Mucosa of descending colon (tissue), 3 donors: ENCODE results near the gene CBX8. TPM values are rescaled to one million over a fixed set of nuclear protein-coding genes. Genes with fewer than 3 reads are reported as not detected.

ENCODE experiments used
- ATAC-seq: fragments of 200-7000 bp; cut with Tn5 transposase; one replicate; pipeline ENCODE4 v1.9.1; 2020; ENCODE audit warnings: mild to moderate bottlenecking, moderate library complexity
- DNase-seq, 3 donors: peaks; one replicate each; pipeline ENCODE4 v3.0.0-alpha.2; 2020
- H3K36me3 ChIP-seq: fragments of 200-600 bp; one replicate; pipeline ENCODE4 v1.8.0; 2021; ENCODE audit warnings: low read depth, mild to moderate bottlenecking
- H3K4me1 ChIP-seq: fragments of 200-600 bp; one replicate; pipeline ENCODE4 v1.8.0; 2021; ENCODE audit warnings: low read depth, mild to moderate bottlenecking
- H3K4me3 ChIP-seq: fragments of 200-600 bp; one replicate; pipeline ENCODE4 v1.8.0; 2021; ENCODE audit warnings: mild to moderate bottlenecking
- H3K9me3 ChIP-seq: fragments of 200-600 bp; one replicate; pipeline ENCODE4 v1.8.0; 2021; ENCODE audit warnings: mild to moderate bottlenecking
- intact Hi-C, 2 donors: fragments of 100-400 bp; cut with DNase I in 1 of 2; cut with micrococcal nuclease in 1 of 2; formaldehyde crosslinking; loops; one replicate each; pipeline versions ENCODE4 v1.11.0 to v1.11.1; 2022; cut with DNase I, micrococcal nuclease
- total RNA-seq, 3 donors: library from RNA; stranded (reverse); fragmentation: NEBNext Ultra II Directional in 2 of 3; extraction: Animal tissue kit (Norgen Biotek cat#: 25700) in 2 of 3; gene quantifications; one replicate each; pipeline versions ENCODE4 v1.2.1 to v1.2.4, GENCODE V29; 2021 to 2023
- TF ChIP-seq, protein P1 (sequence below): fragments of 200-600 bp; IDR thresholded peaks from one replicate; pipeline ENCODE4 v1.8.0; 2022; ENCODE audit warnings: antibody characterized with exemption, mild to moderate bottlenecking
- donor health status: DM: no; HTN: no; CAD: no; lungs with moderate emphysema.
- donor health status: DM: no; HTN: no; CAD: no.
- donor health status: DM: no; HTN: yes; CAD: no.

CBX8 gene
- total RNA-seq, 3 donors from 2014 or later = 3.4 to 4.7 (median 4.0) TPM

- Histone ChIP-seq H3K36me3 (no peaks in the 10 kb centered on the region), H3K4me3 (no peak overlapping the region), H3K4me1 (peaks cover 84% of the 10 kb centered on the region), H3K9me3 (no peaks in the 10 kb centered on the region)
- no peak for ATAC-seq
- TF ChIP-seq, protein P1, sequence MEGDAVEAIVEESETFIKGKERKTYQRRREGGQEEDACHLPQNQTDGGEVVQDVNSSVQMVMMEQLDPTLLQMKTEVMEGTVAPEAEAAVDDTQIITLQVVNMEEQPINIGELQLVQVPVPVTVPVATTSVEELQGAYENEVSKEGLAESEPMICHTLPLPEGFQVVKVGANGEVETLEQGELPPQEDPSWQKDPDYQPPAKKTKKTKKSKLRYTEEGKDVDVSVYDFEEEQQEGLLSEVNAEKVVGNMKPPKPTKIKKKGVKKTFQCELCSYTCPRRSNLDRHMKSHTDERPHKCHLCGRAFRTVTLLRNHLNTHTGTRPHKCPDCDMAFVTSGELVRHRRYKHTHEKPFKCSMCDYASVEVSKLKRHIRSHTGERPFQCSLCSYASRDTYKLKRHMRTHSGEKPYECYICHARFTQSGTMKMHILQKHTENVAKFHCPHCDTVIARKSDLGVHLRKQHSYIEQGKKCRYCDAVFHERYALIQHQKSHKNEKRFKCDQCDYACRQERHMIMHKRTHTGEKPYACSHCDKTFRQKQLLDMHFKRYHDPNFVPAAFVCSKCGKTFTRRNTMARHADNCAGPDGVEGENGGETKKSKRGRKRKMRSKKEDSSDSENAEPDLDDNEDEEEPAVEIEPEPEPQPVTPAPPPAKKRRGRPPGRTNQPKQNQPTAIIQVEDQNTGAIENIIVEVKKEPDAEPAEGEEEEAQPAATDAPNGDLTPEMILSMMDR = no peak
- DNase-seq = peak; percentile 60 to 75 (median 69)
- intact Hi-C loops = loop anchor here in 1 of 2 donors (10.0 kb wide), 1 partner anchor 144 kb away; no protein-coding TSS in a partner anchor
Measured at GRCh38 chr17:79840269-79840988, 43.6 kb upstream of the CBX8 start.

- DNase-seq (peak; percentile 96 to 98 (median 97)), ATAC-seq (peak; percentile 78)
- Histone ChIP-seq H3K4me3 (peak within 1 kb of the TSS; percentile 51), H3K36me3 (no peaks in the 10 kb centered on the region), H3K4me1 (peaks cover 79% of the 10 kb centered on the region), H3K9me3 (no peaks in the 10 kb centered on the region)
- TF ChIP-seq, protein P1 = peak; percentile 84
- intact Hi-C loops = loop anchor here in 1 of 2 donors (10.0 kb wide), 1 partner anchor 145 kb away; no protein-coding TSS in a partner anchor
Measured at GRCh38 chr17:79839356-79840268, 42.7 kb upstream of the CBX8 start, which contains the start of gene CBX4. Gene CBX4 (minus strand): TSS chr17:79839440. CDS start chr17:79839251, 189 bp downstream.

- Histone ChIP-seq H3K9me3 (no peaks in the 10 kb centered on the region), H3K36me3 (no peaks in the 10 kb centered on the region), H3K4me3 (peak overlapping the region; percentile 51), H3K4me1 (peaks cover 70% of the 10 kb centered on the region)
- DNase-seq (peak; percentile 58 to 80 (median 74)), ATAC-seq (peak; percentile 3)
- TF ChIP-seq, protein P1 = no peak
- intact Hi-C loops = no loop called here
Measured at GRCh38 chr17:79838522-79839274, 41.8 kb upstream of the CBX8 start.

DNA sequence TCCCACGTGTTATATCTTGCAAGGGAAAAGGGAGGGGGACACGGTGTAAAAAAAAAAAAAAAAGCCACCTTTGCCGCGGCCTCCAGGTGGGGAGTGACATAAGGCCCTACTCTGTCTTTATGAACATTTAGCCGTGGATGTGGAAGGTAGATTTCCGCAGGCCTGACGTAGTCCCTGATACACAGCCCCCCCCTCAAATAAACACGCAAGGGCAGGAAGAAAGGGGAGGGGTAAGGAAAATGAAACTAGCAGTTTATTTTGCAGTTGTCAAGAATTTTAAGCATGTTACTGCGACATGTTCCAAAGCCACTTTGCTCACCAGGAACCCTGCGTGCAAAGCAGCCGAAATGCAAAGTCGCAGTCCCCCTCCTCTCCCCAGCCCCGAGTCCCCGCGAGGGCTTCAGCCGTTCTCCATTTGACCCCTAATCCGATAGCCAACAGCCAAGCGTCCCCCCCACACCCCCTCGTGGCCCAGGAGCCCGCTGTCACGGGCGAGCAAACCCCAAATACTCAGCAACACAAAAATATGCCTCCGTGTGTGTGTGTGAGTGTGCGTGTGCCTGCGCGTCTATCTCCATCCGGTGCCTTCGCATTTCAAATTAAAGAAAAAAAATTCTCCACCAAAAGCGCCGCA is 41.1 kb upstream of the CBX8 start:
- intact Hi-C loops = no loop called here
- no peaks in the 10 kb centered on the region for H3K9me3 ChIP-seq
- ATAC-seq (no peak), DNase-seq (peak; percentile 59 to 74 (median 64))
- H3K4me3 ChIP-seq = peak overlapping the region; percentile 51
- no peaks in the 10 kb centered on the region for H3K36me3 ChIP-seq
- H3K4me1 ChIP-seq = peaks cover 64% of the 10 kb centered on the region
- TF ChIP-seq, protein P1 = no peak
